ENCODE data around the gene SLC2A3. TPM values are rescaled to one million over a fixed set of nuclear protein-coding genes. Genes with fewer than 3 reads are reported as not detected.

SLC2A3 gene
- total and polyA plus RNA-seq, 2 experiments from 2014 or later, result 65.3 to 76.3 TPM

GRCh38 chr12:7940906-7941305 lies 4.9 kb upstream of the SLC2A3 start:
- DNase-seq (ENCODE audit: low spot score), result no peak
- TF ChIP-seq EZH2phosphoT487 (IDR thresholded peaks at IDR 0.05; ENCODE audit: low read depth, severe bottlenecking, unreplicated experiment) (no peak), EZH2 (IDR thresholded peaks at IDR 0.05; ENCODE audit: borderline replicate concordance) (no peak), CTCF (IDR thresholded peaks at IDR 0.05; ENCODE audit: poor library complexity) (no peak)
- no peak overlapping the region for H3K4me2 ChIP-seq
- no peaks in the 10 kb centered on the region for H3K36me3 ChIP-seq (replicated peaks; ENCODE audit: insufficient read depth, low read depth)
- H3K9me3 ChIP-seq (ENCODE audit: low read depth), result no peaks in the 10 kb centered on the region
- H3K27me3 ChIP-seq, result no peaks in the 10 kb centered on the region
- H3K27ac ChIP-seq, result no peak overlapping the region
- no peak overlapping the region for H2AFZ ChIP-seq
- 91% methylated on average over 2 of the region's 2 CpGs for WGBS (ENCODE audit: low lambda C conversion rate, missing lambda C conversion rate)
- no peaks in the 10 kb centered on the region for H3K79me2 ChIP-seq
- no peak overlapping the region for H3K4me3 ChIP-seq
- no peaks in the 10 kb centered on the region for H3K9me2 ChIP-seq (replicated peaks; ENCODE audit: insufficient read depth)
- no peaks in the 10 kb centered on the region for H4K20me1 ChIP-seq (ENCODE audit: insufficient read depth, poor library complexity, severe bottlenecking)
- no peaks in the 10 kb centered on the region for H3K4me1 ChIP-seq (ENCODE audit: insufficient read depth)

- TF ChIP-seq EZH2 (IDR thresholded peaks at IDR 0.05; ENCODE audit: borderline replicate concordance), result no peak
- TF ChIP-seq CTCF (IDR thresholded peaks at IDR 0.05; ENCODE audit: poor library complexity), result peak; percentile 7
- Histone ChIP-seq H3K4me3 (no peak overlapping the region), H3K9me2 (replicated peaks; ENCODE audit: insufficient read depth) (no peaks in the 10 kb centered on the region), H2AFZ (no peak overlapping the region), H3K27me3 (no peaks in the 10 kb centered on the region), H3K36me3 (replicated peaks; ENCODE audit: insufficient read depth, low read depth) (no peaks in the 10 kb centered on the region), H3K79me2 (peaks cover 21% of the 10 kb centered on the region), H4K20me1 (ENCODE audit: insufficient read depth, poor library complexity, severe bottlenecking) (peaks cover 6% of the 10 kb centered on the region), H3K4me1 (ENCODE audit: insufficient read depth) (no peaks in the 10 kb centered on the region), H3K4me2 (peak overlapping the region; percentile 19), H3K9me3 (ENCODE audit: low read depth) (no peaks in the 10 kb centered on the region), H3K27ac (peak overlapping the region; percentile 27)
- 15% methylated on average over 4 of the region's 4 CpGs for WGBS (ENCODE audit: low lambda C conversion rate, missing lambda C conversion rate)
- no peak for DNase-seq (ENCODE audit: low spot score)
Observed at GRCh38 chr12:7937833-7938506, 2.0 kb upstream of the SLC2A3 start.

- DNase-seq (ENCODE audit: low spot score), result no peak
- H3K4me3 ChIP-seq, result peak overlapping the region; percentile 29
- 24% methylated on average over 16 of the region's 16 CpGs for WGBS (ENCODE audit: low lambda C conversion rate, missing lambda C conversion rate)
- H3K27ac ChIP-seq, result peak overlapping the region; percentile 86
- H3K4me2 ChIP-seq, result peak overlapping the region; percentile 78
- no peaks in the 10 kb centered on the region for H3K9me3 ChIP-seq (ENCODE audit: low read depth)
- no peaks in the 10 kb centered on the region for H3K27me3 ChIP-seq
- peaks cover 6% of the 10 kb centered on the region for H4K20me1 ChIP-seq (ENCODE audit: insufficient read depth, poor library complexity, severe bottlenecking)
- H3K79me2 ChIP-seq, result peaks cover 21% of the 10 kb centered on the region
- no peaks in the 10 kb centered on the region for H3K9me2 ChIP-seq (replicated peaks; ENCODE audit: insufficient read depth)
- TF ChIP-seq CTCF (IDR thresholded peaks at IDR 0.05; ENCODE audit: poor library complexity) (no peak), EZH2 (IDR thresholded peaks at IDR 0.05; ENCODE audit: borderline replicate concordance) (no peak), EZH2phosphoT487 (IDR thresholded peaks at IDR 0.05; ENCODE audit: low read depth, severe bottlenecking, unreplicated experiment) (no peak)
- H2AFZ ChIP-seq, result no peak overlapping the region
- H3K36me3 ChIP-seq (replicated peaks; ENCODE audit: insufficient read depth, low read depth), result no peaks in the 10 kb centered on the region
- H3K4me1 ChIP-seq (ENCODE audit: insufficient read depth), result no peaks in the 10 kb centered on the region
Observed at GRCh38 chr12:7934889-7935492, 996 bp downstream of the SLC2A3 start.
